GM19043 (cell line): ENCODE results near the gene OR10C1.
"Not testable (repeated sequence)": the region's sequence is repeated elsewhere in the genome, so short reads cannot be mapped to it uniquely, and the experiment has no call there.

Experiments used
- ATAC-seq: cut with Tn5 transposase; IDR thresholded peaks from one replicate; pipeline ENCODE4 v1.9.1; 2021; ENCODE audit warnings: low read depth; ENCODE audit not compliant: unreplicated experiment

OR10C1 gene, protein sequence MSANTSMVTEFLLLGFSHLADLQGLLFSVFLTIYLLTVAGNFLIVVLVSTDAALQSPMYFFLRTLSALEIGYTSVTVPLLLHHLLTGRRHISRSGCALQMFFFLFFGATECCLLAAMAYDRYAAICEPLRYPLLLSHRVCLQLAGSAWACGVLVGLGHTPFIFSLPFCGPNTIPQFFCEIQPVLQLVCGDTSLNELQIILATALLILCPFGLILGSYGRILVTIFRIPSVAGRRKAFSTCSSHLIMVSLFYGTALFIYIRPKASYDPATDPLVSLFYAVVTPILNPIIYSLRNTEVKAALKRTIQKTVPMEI

GRCh38 chr6:29439006-29439405 is at the start of gene OR10C1:
Gene OR10C1, plus strand, starts transcription at chr6:29439306. Its CDS starts 710 bp downstream, at chr6:29440016.
- ATAC-seq = no peak

- no peak for ATAC-seq
These were observed 43.8 kb upstream of the OR10C1 start, which contains the start of gene OR12D2 for GRCh38 chr6:29395331-29395730. Gene OR12D2, plus strand, starts transcription at chr6:29395631. Its CDS starts 1,069 bp downstream, at chr6:29396700.

DNA sequence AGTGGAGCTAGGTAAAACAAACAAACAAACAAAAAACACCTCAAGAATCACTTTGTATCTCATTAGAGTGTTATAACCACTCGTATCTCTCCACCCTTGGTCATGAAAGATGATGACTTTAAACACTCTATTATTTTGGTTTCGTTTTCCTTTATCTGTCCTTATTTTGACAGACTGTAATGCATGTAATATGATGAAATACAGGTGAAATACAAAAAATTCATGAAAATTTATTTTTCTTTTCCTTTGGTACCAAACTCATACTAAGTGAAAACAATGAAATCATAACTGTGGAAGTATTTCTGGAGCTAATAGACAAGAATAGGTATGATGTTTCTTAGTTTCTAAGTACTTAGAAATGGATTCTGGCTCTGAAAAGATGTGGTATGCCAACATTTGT is 39.6 kb upstream of the OR10C1 start:
- ATAC-seq = no peak

- ATAC-seq = no peak
These were observed 35.3 kb upstream of the OR10C1 start for GRCh38 chr6:29403801-29404200.

DNA sequence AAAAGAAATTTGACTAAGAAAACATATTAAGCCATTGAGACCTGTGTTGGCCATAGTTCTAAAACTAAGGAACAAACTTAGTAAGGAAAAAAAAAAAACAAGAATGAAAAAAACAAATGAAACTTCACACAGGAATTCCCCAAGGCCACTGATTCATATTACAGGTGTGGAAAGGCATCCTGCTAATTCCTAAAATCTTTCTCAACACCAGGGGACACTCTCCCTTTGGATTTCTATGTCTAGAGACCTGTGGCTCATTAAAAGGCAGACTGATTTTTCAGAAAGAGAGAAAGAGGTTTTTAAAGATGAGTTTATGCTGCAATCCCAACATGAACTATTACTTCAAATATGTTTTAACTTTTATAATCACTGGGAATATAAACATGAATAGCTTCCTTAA is 24.5 kb upstream of the OR10C1 start, which contains the start of gene OR12D1:
Gene OR12D1, plus strand, starts transcription at position 341 of the 400 bp plus-strand sequence.
- ATAC-seq = no peak

- no peak for ATAC-seq
These were observed 19.6 kb upstream of the OR10C1 start for GRCh38 chr6:29419516-29419915.

DNA sequence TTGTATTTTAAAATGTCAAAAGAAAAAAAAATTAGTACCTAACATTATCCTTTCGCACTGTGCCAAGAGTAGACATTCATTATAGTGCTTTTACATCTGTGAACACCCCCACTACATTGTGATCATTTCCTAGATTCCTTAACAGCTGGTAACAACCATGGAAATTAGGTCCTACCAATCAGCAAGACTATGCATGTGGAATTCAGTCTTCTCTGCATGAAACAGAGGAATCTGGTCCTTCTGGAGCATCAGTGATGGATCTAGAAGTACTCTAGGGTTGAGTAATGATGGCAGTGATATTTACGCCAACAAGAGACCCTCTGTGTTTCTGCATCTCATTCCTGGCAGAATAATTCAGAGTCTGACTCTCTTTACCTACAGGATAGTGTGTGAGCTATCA is 14.9 kb upstream of the OR10C1 start:
- ATAC-seq = no peak

GRCh38 chr6:29424575-29424974 is 14.5 kb upstream of the OR10C1 start:
- no peak for ATAC-seq

DNA sequence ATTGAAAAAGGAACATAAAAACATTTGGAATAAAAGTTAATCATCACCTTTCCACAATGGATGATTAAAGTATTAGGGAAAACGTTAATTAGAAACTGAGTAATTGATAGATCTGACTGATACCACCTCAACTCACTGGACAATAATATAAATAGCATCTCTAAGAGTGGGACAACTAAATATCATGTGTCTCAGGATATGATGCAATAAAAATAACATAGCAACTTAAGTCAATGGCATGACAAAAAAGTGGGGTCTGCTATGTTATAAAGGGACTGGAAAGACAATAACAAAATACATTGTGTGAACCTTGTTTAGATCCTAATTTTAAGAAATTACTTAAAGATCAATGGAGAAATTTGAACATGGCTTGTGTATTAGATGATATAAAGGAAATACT is 14.0 kb upstream of the OR10C1 start:
- no peak for ATAC-seq

- no peak for ATAC-seq
These were observed 12.5 kb upstream of the OR10C1 start for GRCh38 chr6:29426654-29427053.

DNA sequence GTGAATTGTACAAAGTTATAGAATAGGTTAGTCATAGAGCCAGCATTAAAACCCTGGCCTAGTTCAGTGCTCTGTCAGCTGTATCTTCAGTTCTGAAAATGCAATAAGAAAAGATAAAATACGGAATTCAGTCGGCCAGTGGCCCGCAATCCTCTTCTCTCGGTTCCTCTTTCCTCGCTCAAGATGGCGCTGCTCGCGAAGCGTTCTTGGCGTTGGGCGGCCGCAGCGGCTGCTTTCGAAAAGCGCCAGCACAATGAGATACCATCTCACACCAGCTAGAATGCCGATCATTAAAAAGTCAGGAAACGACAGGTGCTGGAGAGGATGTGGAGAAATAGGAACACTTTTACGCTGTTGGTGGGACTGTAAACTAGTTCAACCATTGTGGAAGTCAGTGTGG is 2.4 kb upstream of the OR10C1 start:
- not testable (repeated sequence) for ATAC-seq

DNA sequence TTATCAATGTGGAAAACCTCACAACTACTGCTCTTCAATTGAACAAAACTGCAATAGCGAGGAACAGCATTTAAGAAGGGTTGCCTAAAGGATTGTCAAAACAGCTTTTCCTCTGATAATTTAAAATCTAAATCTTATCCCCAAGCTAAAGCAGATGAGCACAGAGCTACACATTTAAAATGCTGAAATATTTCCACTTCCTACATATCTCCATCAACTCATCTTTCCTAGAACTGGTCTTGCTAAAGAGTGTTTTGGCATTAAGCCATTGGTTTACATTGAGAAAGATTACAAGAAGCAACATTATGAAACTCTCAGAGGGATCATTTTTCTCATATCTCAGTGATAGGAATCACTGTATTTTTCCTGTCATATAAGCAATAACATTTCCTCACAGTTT is 3.6 kb downstream of the OR10C1 start:
- ATAC-seq = no peak

- ATAC-seq = not testable (repeated sequence)
These were observed 4.9 kb downstream of the OR10C1 start for GRCh38 chr6:29444031-29444430.

GRCh38 chr6:29447670-29448069 is 8.6 kb downstream of the OR10C1 start:
- no peak for ATAC-seq

DNA sequence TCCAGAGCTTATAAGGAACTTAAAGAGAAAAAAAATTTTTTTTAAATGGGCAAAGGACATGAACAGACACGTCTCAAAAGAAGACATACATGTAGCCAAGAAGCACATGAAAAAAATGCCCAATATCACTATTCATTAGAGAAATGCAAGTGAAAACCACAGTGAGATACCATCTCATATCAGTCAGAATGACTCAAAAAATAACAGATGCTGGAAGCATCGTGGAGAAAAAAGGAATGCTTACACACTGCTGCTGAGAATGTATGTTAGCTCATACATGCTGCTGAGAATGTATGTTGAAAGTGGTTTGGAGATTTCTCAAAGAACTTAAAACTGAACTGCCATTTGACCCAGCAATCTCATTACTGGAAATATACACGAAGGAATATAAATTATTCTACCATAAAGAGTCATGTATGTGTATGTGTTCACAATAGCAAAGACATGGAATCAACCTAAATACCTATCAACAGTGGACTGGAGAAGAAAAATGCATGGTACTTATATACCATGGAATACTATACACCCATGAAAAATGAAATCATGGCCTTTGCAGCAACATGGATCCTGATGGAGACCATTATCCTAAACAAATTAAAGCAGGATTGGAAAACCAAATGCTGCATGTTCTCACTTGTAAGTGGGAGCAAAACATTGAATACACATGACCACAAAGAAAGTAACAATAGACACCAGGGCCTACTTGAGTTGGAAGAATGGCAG is 12.5 kb downstream of the OR10C1 start:
- ATAC-seq = no peak

- ATAC-seq = no peak
These were observed 17.9 kb downstream of the OR10C1 start, which contains the start of the genes OR11A1 and OR2H1 for GRCh38 chr6:29456971-29457370. Gene OR11A1, minus strand, starts transcription at chr6:29457071. Its CDS starts 29,430 bp downstream, at chr6:29427641. Gene OR2H1, plus strand, starts transcription at chr6:29457155. Its CDS starts 4,615 bp downstream, at chr6:29461770.

- ATAC-seq = no peak
These were observed 22.1 kb downstream of the OR10C1 start for GRCh38 chr6:29461021-29461814.

DNA sequence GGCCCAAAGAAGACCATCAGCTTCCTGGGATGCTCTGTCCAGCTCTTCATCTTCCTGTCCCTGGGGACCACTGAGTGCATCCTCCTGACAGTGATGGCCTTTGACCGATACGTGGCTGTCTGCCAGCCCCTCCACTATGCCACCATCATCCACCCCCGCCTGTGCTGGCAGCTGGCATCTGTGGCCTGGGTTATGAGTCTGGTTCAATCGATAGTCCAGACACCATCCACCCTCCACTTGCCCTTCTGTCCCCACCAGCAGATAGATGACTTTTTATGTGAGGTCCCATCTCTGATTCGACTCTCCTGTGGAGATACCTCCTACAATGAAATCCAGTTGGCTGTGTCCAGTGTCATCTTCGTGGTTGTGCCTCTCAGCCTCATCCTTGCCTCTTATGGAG is 22.9 kb downstream of the OR10C1 start:
- ATAC-seq = no peak

DNA sequence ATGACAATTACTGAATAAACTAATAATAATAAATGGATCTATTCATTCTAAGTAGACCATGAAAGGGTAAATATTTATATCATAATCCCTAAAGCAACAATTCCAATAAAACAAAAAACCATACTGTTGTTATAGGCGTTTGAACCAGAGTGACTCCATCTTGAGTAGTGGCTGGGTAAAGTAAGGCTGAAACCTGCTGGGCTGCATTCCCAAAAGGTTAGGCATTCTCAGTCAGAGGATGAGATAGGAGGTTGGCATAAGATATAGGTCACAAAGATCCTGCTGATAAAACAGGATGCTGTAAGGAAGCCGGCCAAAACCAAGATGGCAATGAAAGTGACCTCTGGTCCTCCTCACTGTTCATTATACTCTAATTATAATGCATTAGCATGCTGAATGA is 26.2 kb downstream of the OR10C1 start:
- ATAC-seq = no peak

- ATAC-seq = no peak
These were observed 26.7 kb downstream of the OR10C1 start for GRCh38 chr6:29465801-29466200.

- ATAC-seq = no peak
These were observed 27.1 kb downstream of the OR10C1 start for GRCh38 chr6:29466241-29466640.
